Smooth muscle cell (in vitro differentiated cells): Measurements from ENCODE around the gene EDIL3. TPM values are rescaled to one million over a fixed set of nuclear protein-coding genes. Genes with fewer than 3 reads are reported as not detected.

Experiments used
- DNase-seq: peaks from one replicate; lab custom pipeline; 2025; ENCODE audit not compliant: unreplicated experiment; lab: John Stamatoyannopoulos, UW
- H2AFZ ChIP-seq: fragments of 200-600 bp; sonication (generic); 2 replicates; pipeline ENCODE4 v1.6.0; 2016; ENCODE audit warnings: antibody characterized with exemption, low read depth, mild to moderate bottlenecking
- H3F3A ChIP-seq: fragments of 200-600 bp; sonication (generic); 2 replicates; pipeline ENCODE4 v1.6.0; 2017; ENCODE audit warnings: antibody characterized with exemption, low read depth
- H3K27ac ChIP-seq: fragments of 200-600 bp; sonication (generic); 2 replicates; pipeline ENCODE4 v1.5.1; 2016; ENCODE audit warnings: low read depth, mild to moderate bottlenecking
- H3K27me3 ChIP-seq: fragments of 200-600 bp; sonication (generic); 2 replicates; pipeline ENCODE4 v1.6.1; 2016; ENCODE audit warnings: low read depth, mild to moderate bottlenecking
- H3K36me3 ChIP-seq: fragments of 200-600 bp; sonication (generic); 2 replicates; pipeline ENCODE4 v1.5.1; 2016; ENCODE audit warnings: low read depth
- H3K4me1 ChIP-seq: fragments of 200-600 bp; sonication (generic); 2 replicates; pipeline ENCODE4 v1.5.1; 2016; ENCODE audit warnings: low read depth
- H3K4me2 ChIP-seq: fragments of 200-600 bp; sonication (generic); 2 replicates; pipeline ENCODE4 v1.6.0; 2016; ENCODE audit warnings: mild to moderate bottlenecking
- H3K4me3 ChIP-seq: fragments of 200-600 bp; sonication (generic); 2 replicates; pipeline ENCODE4 v1.5.1; 2016; ENCODE audit warnings: mild to moderate bottlenecking
- H3K79me2 ChIP-seq: fragments of 200-600 bp; sonication (generic); 2 replicates; pipeline ENCODE4 v1.6.0; 2016; ENCODE audit warnings: low read depth, mild to moderate bottlenecking
- H3K9ac ChIP-seq: fragments of 200-600 bp; sonication (generic); 2 replicates; pipeline ENCODE4 v1.6.0; 2016; ENCODE audit warnings: low read depth
- H3K9me3 ChIP-seq: fragments of 200-600 bp; sonication (generic); replicated peaks from 2 replicates; pipeline ENCODE4 v1.5.1; 2016; ENCODE audit warnings: low read depth
- H4K20me1 ChIP-seq: fragments of 200-600 bp; sonication (generic); 2 replicates; pipeline ENCODE4 v1.6.0; 2016; ENCODE audit warnings: low read depth
- CTCF ChIP-seq: fragments of 200-600 bp; sonication (generic); IDR thresholded peaks from 2 replicates; pipeline ENCODE4 v1.5.1; 2017; ENCODE audit warnings: borderline replicate concordance, mild to moderate bottlenecking, antibody characterized with exemption; ENCODE audit not compliant: insufficient read depth, poor library complexity, severe bottlenecking
- WGBS: methylation state at CpG from one replicate; pipeline ENCODE4 v1.1.7; 2016; ENCODE audit warnings: low lambda C conversion rate; 5-methylcytosine and 5-hydroxymethylcytosine counted together
- polyA plus RNA-seq: library from polyadenylated mRNA; unstranded; fragments of >200 nt; fragmentation: Nextera tagmentation; extraction: Ambion mirVana; gene quantifications from 2 replicates; pipeline ENCODE4 v1.2.1, GENCODE V29; 2016
- total RNA-seq: library from RNA; depleted of rRNA; stranded (reverse); fragments of >200 nt; gene quantifications from 2 replicates; pipeline ENCODE4 v1.2.3, GENCODE V29; 2014

The EDIL3 gene
- total and polyA plus RNA-seq, 2 experiments from 2014 or later: 98.4 to 119 TPM

- WGBS: 13% methylated on average over 3 of the region's 3 CpGs
- H3K9ac ChIP-seq: peak overlapping the region; percentile 49
- peaks cover 11% of the 10 kb centered on the region for H3F3A ChIP-seq
- H3K4me2 ChIP-seq: peak overlapping the region; percentile 77
- H2AFZ ChIP-seq: no peak overlapping the region
- H3K27me3 ChIP-seq: no peaks in the 10 kb centered on the region
- peaks cover 2% of the 10 kb centered on the region for H3K4me1 ChIP-seq
- H3K9me3 ChIP-seq: no peaks in the 10 kb centered on the region
- H3K79me2 ChIP-seq: no peaks in the 10 kb centered on the region
- no peaks in the 10 kb centered on the region for H4K20me1 ChIP-seq
- H3K36me3 ChIP-seq: no peaks in the 10 kb centered on the region
- peak overlapping the region; percentile 91 for H3K27ac ChIP-seq
- H3K4me3 ChIP-seq: no peak overlapping the region
- TF ChIP-seq CTCF: no peak
- no peak for DNase-seq
Measured at GRCh38 chr5:83925955-83926337, 458.7 kb downstream of the EDIL3 start.

- peak overlapping the region; percentile 62 for H3K9ac ChIP-seq
- no peak overlapping the region for H2AFZ ChIP-seq
- no peaks in the 10 kb centered on the region for H3K9me3 ChIP-seq
- no peak for DNase-seq
- WGBS: 8% methylated on average over 4 of the region's 4 CpGs
- H4K20me1 ChIP-seq: no peaks in the 10 kb centered on the region
- peaks cover 11% of the 10 kb centered on the region for H3F3A ChIP-seq
- H3K4me3 ChIP-seq: no peak overlapping the region
- no peaks in the 10 kb centered on the region for H3K27me3 ChIP-seq
- peak overlapping the region; percentile 77 for H3K4me2 ChIP-seq
- H3K27ac ChIP-seq: peak overlapping the region; percentile 91
- peaks cover 2% of the 10 kb centered on the region for H3K4me1 ChIP-seq
- H3K79me2 ChIP-seq: no peaks in the 10 kb centered on the region
- H3K36me3 ChIP-seq: no peaks in the 10 kb centered on the region
- TF ChIP-seq CTCF: no peak
Measured at GRCh38 chr5:83925321-83925954, 459.2 kb downstream of the EDIL3 start.

GRCh38 chr5:83924891-83925290, 459.8 kb downstream of the EDIL3 start:
- Histone ChIP-seq H3K4me1 (peaks cover 2% of the 10 kb centered on the region), H3K9me3 (no peaks in the 10 kb centered on the region), H3K79me2 (no peaks in the 10 kb centered on the region), H3F3A (peaks cover 11% of the 10 kb centered on the region), H3K9ac (peak overlapping the region; percentile 62), H4K20me1 (no peaks in the 10 kb centered on the region), H3K4me2 (peak overlapping the region; percentile 77), H3K27ac (peak overlapping the region; percentile 91), H2AFZ (no peak overlapping the region), H3K4me3 (no peak overlapping the region), H3K27me3 (no peaks in the 10 kb centered on the region), H3K36me3 (no peaks in the 10 kb centered on the region)
- DNase-seq: no peak
- WGBS: 50% methylated on average over 3 of the region's 3 CpGs
- TF ChIP-seq CTCF: no peak

GRCh38 chr5:83924171-83924570, 460.5 kb downstream of the EDIL3 start:
- H3K27me3 ChIP-seq: no peaks in the 10 kb centered on the region
- H3F3A ChIP-seq: peaks cover 11% of the 10 kb centered on the region
- no peak overlapping the region for H3K4me3 ChIP-seq
- TF ChIP-seq CTCF: no peak
- peaks cover 7% of the 10 kb centered on the region for H3K4me1 ChIP-seq
- H3K36me3 ChIP-seq: no peaks in the 10 kb centered on the region
- H3K27ac ChIP-seq: peak overlapping the region; percentile 91
- peak overlapping the region; percentile 62 for H3K9ac ChIP-seq
- 14% methylated on average over 1 of the region's 1 CpG for WGBS
- DNase-seq: no peak
- H3K4me2 ChIP-seq: peak overlapping the region; percentile 77
- no peaks in the 10 kb centered on the region for H3K9me3 ChIP-seq
- H3K79me2 ChIP-seq: no peaks in the 10 kb centered on the region
- H4K20me1 ChIP-seq: no peaks in the 10 kb centered on the region
- no peak overlapping the region for H2AFZ ChIP-seq
